CD4-positive, alpha-beta T cell (primary cell): Measurements from ENCODE around the gene RILPL2. TPM values are rescaled to one million over a fixed set of nuclear protein-coding genes. Genes with fewer than 3 reads are reported as not detected.

Source experiments
- ATAC-seq: fragments of 200-7000 bp; cut with Tn5 transposase; one replicate; pipeline ENCODE4 v1.10.0; 2022; ENCODE audit warnings: mild to moderate bottlenecking; ENCODE audit not compliant: poor library complexity
- CTCF ChIA-PET: fragments of 350-600 bp; sonication (Branson Sonifier 250); formaldehyde crosslinking; loops from one replicate; lab custom pipeline; 2021; ENCODE audit warnings: antibody characterized with exemption, inconsistent platforms; lab: Charles Lee
- POLR2A ChIA-PET: fragments of 350-600 bp; sonication (Branson Sonifier 250); formaldehyde crosslinking; loops from one replicate; lab custom pipeline; 2021; ENCODE audit warnings: antibody characterized with exemption, inconsistent platforms; lab: Charles Lee
- DNase-seq, 14 experiments: peaks; one replicate each; pipeline ENCODE4 v3.0.0-alpha.2; 2013 to 2020; ENCODE audit warnings: mixed read lengths in 2 of 14
- H3K27ac ChIP-seq, 2 donors: one replicate each; pipeline versions ENCODE4 v1.5.1 to v1.7.0; 2013; ENCODE audit warnings: low read length in 2 of 2, low read depth in 1 of 2, mild to moderate bottlenecking in 1 of 2
- H3K27me3 ChIP-seq, 2 experiments: 1 replicate in 1 of 2; 2 replicates in 1 of 2; pipeline versions ENCODE4 v1.6.1 to v1.7.0; 2013; ENCODE audit warnings: low read length in 2 of 2, control low read depth in 1 of 2, mild to moderate bottlenecking in 1 of 2, moderate library complexity in 1 of 2; ENCODE audit not compliant: insufficient read depth in 2 of 2, control insufficient read depth in 1 of 2
- H3K36me3 ChIP-seq: one replicate; pipeline ENCODE4 v1.6.1; 2013; ENCODE audit warnings: low read length, control low read depth; ENCODE audit not compliant: insufficient read depth
- H3K4me1 ChIP-seq: one replicate; pipeline ENCODE4 v1.6.1; 2013; ENCODE audit warnings: low read length, control low read depth; ENCODE audit not compliant: insufficient read depth
- H3K4me3 ChIP-seq: one replicate; pipeline ENCODE4 v1.5.1; 2013; ENCODE audit warnings: mild to moderate bottlenecking, low read length, moderate library complexity
- H3K9me3 ChIP-seq, 2 experiments: 1 replicate in 1 of 2; 2 replicates in 1 of 2; pipeline versions ENCODE4 v1.6.1 to v1.7.0; 2013; ENCODE audit warnings: low read length in 2 of 2, mild to moderate bottlenecking in 2 of 2, control low read depth in 1 of 2, moderate library complexity in 1 of 2; ENCODE audit not compliant: control insufficient read depth in 1 of 2, insufficient read depth in 1 of 2
- H3K27ac Mint-ChIP-seq: one replicate; pipeline ENCODE4 v1.8.0; 2020; ENCODE audit warnings: mixed read lengths
- H3K27me3 Mint-ChIP-seq: one replicate; pipeline ENCODE4 v1.8.0; 2021; ENCODE audit warnings: mixed read lengths
- H3K36me3 Mint-ChIP-seq: one replicate; pipeline ENCODE4 v1.8.0; 2021; ENCODE audit warnings: low read depth, mixed read lengths
- H3K4me1 Mint-ChIP-seq: one replicate; pipeline ENCODE4 v1.8.0; 2021; ENCODE audit warnings: low read depth, mixed read lengths
- H3K4me3 Mint-ChIP-seq: one replicate; pipeline ENCODE4 v1.8.0; 2020; ENCODE audit warnings: mild to moderate bottlenecking, mixed read lengths
- H3K9me3 Mint-ChIP-seq: one replicate; pipeline ENCODE4 v1.8.0; 2020; ENCODE audit warnings: mixed read lengths
- intact Hi-C, 2 experiments: fragments of 100-400 bp; cut with DNase I in 1 of 2; cut with micrococcal nuclease in 1 of 2; formaldehyde crosslinking; loops; one replicate each; pipeline versions ENCODE4 v1.15.1 to v1.9.0; 2023 to 2025; cut with DNase I, micrococcal nuclease
- total RNA-seq, 174 experiments: library from RNA in 2 of 174; stranded (reverse) in 2 of 174; gene quantifications; one replicate each; pipeline ENCODE4 v1.2.3 and lab custom pipeline; 2021 to 2026
- TF ChIP-seq, protein P1 (sequence below): fragments of 200-600 bp; IDR thresholded peaks from one replicate; pipeline ENCODE4 v1.8.0; 2022; ENCODE audit warnings: antibody characterized with exemption, mild to moderate bottlenecking

Gene RILPL2
- total RNA-seq, 2 experiments from 2014 or later, result 4.9 to 5.5 TPM

DNA sequence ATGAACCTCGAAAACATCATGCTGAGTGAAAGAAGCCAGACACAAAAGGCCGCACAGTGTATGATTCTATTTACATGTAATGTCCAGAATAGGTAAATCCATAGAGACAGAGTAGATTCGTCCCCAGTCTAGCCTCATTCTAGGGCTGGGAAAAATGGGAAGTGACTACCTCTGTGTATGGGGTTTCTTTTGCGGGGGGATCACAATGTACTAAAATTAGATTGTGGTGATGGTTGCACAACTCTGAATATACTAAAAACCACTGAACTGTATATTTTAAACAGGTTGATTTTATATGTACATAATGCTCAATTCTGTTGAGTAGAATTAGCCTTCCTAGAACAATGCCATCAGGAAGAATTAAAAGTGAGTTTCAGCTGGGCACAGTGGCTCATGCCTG lies 6.3 kb upstream of the RILPL2 start:
- CTCF ChIA-PET, result no interaction called here
- no peak overlapping the region for H3K27ac Mint-ChIP-seq
- no peaks in the 10 kb centered on the region for H3K36me3 Mint-ChIP-seq
- H3K36me3 ChIP-seq, result no peaks in the 10 kb centered on the region
- TF ChIP-seq, protein P1, sequence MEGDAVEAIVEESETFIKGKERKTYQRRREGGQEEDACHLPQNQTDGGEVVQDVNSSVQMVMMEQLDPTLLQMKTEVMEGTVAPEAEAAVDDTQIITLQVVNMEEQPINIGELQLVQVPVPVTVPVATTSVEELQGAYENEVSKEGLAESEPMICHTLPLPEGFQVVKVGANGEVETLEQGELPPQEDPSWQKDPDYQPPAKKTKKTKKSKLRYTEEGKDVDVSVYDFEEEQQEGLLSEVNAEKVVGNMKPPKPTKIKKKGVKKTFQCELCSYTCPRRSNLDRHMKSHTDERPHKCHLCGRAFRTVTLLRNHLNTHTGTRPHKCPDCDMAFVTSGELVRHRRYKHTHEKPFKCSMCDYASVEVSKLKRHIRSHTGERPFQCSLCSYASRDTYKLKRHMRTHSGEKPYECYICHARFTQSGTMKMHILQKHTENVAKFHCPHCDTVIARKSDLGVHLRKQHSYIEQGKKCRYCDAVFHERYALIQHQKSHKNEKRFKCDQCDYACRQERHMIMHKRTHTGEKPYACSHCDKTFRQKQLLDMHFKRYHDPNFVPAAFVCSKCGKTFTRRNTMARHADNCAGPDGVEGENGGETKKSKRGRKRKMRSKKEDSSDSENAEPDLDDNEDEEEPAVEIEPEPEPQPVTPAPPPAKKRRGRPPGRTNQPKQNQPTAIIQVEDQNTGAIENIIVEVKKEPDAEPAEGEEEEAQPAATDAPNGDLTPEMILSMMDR, result no peak
- ATAC-seq, result no peak
- H3K27me3 ChIP-seq, result no peaks in the 10 kb centered on the region
- no peaks in the 10 kb centered on the region for H3K9me3 ChIP-seq
- DNase-seq, result no peak
- intact Hi-C loops, result no loop called here
- no peak overlapping the region for H3K4me3 ChIP-seq
- peaks cover 18% of the 10 kb centered on the region for H3K4me1 Mint-ChIP-seq
- H3K27me3 Mint-ChIP-seq, result no peaks in the 10 kb centered on the region
- no peak overlapping the region for H3K27ac ChIP-seq
- no peaks in the 10 kb centered on the region for H3K9me3 Mint-ChIP-seq
- no peak overlapping the region for H3K4me3 Mint-ChIP-seq
- peaks cover 28% of the 10 kb centered on the region for H3K4me1 ChIP-seq
- POLR2A ChIA-PET, result no interaction called here

DNA sequence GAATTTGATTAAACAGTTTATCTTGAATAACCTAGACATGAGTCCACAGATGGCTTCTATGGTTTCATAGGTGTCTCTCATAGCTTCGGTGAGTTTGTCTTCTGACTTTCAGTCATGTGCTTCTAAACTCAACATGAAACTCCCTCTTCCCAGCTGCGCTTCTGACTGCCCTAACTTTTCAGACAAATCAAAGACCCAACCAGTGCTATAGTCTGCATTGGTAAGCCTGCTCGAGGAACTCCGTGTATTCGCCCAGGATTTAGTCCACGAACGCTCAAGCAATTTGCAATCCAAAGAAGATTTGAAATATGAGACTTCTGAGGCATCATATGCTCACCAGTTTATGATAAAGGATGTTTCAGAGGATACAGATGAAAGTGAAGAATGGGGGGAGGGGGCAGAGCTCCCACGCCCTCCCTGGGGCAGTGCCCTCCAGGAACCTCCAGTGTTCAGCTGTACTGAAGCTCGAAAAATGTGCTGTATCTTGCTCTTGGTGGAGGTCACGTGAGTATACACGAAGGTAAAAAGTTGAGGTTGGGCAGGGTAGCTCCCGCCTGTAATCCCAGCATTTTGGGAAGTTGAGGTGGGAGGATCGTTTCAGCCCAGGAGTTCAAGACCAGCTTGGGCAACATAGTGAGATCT lies 5.2 kb upstream of the RILPL2 start:
- intact Hi-C loops, result no loop called here
- H3K9me3 Mint-ChIP-seq, result no peaks in the 10 kb centered on the region
- POLR2A ChIA-PET, result interaction anchor here (1.1 to 1.4 kb wide), 2 partner anchors 16 to 142 kb away, joined by 3 read pairs; partner anchors contain the start of gene SNRNP35
- H3K4me3 Mint-ChIP-seq, result no peak overlapping the region
- peaks cover 4% of the 10 kb centered on the region for H3K36me3 Mint-ChIP-seq
- no peaks in the 10 kb centered on the region for H3K9me3 ChIP-seq
- no peak for ATAC-seq
- no peak overlapping the region for H3K4me3 ChIP-seq
- no peak overlapping the region for H3K27ac Mint-ChIP-seq
- no peaks in the 10 kb centered on the region for H3K27me3 Mint-ChIP-seq
- no peak for DNase-seq
- TF ChIP-seq, protein P1, result no peak
- H3K4me1 Mint-ChIP-seq, result peaks cover 18% of the 10 kb centered on the region
- no peak overlapping the region for H3K27ac ChIP-seq
- no peaks in the 10 kb centered on the region for H3K27me3 ChIP-seq
- no peaks in the 10 kb centered on the region for H3K36me3 ChIP-seq
- peaks cover 32% of the 10 kb centered on the region for H3K4me1 ChIP-seq
- CTCF ChIA-PET, result no interaction called here

DNA sequence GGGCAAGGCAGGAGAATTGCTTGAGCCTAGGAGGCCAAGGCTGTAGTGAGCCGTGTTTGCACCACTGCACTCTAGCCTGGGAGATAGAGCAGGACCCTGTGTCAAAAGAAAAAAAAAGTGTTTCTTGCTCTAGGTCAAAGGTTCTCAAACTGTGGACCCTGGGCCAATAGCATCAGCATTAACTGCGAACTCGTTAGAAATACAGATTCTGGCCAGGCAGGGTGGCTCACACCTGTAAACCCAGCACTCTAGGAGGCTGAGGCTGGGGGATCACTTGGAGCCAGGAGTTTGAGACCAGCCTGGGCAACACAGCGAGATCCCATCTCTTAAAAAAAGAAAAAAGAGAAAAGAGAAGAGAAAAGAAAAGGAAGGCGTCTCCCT lies 858 bp downstream of the RILPL2 start:
- peaks cover 23% of the 10 kb centered on the region for H3K36me3 Mint-ChIP-seq
- H3K27me3 Mint-ChIP-seq, result no peaks in the 10 kb centered on the region
- ChIA-PET POLR2A (interaction anchor here (0.8 to 5.5 kb wide), 10 partner anchors 8 to 203 kb away, joined by 4 to 43 read pairs (median 6); partner anchors contain the start of genes KMT5A, MPHOSPH9, MTRFR and SBNO1), CTCF (interaction anchor here (0.6 to 1.8 kb wide), 3 partner anchors 13 to 23 kb away, joined by 3 to 5 read pairs (median 4); partner anchors contain the start of gene SNRNP35)
- no peak for DNase-seq
- peak overlapping the region; percentile 95 for H3K4me3 Mint-ChIP-seq
- no peaks in the 10 kb centered on the region for H3K27me3 ChIP-seq
- H3K9me3 ChIP-seq, result no peaks in the 10 kb centered on the region
- intact Hi-C loops, result loop anchor here (1.0 kb wide), 1 partner anchor 13 kb away; no protein-coding TSS in a partner anchor
- ATAC-seq, result no peak
- H3K4me3 ChIP-seq, result peak overlapping the region; percentile 94
- no peaks in the 10 kb centered on the region for H3K9me3 Mint-ChIP-seq
- peak overlapping the region; percentile 86 to 90 for H3K27ac ChIP-seq
- H3K27ac Mint-ChIP-seq, result peak overlapping the region; percentile 80
- peaks cover 46% of the 10 kb centered on the region for H3K4me1 Mint-ChIP-seq
- peaks cover 64% of the 10 kb centered on the region for H3K4me1 ChIP-seq
- TF ChIP-seq, protein P1, result no peak
- peaks cover 7% of the 10 kb centered on the region for H3K36me3 ChIP-seq
